Measurements from ENCODE around the gene C1orf167.

Gene C1orf167

GRCh38 chr1:11807133-11807532 lies 45.1 kb downstream of the C1orf167 start:
- DNase-seq (ENCODE audit: low read depth) = no peak
- peak overlapping the region; percentile 98 for H3K4me3 ChIP-seq (ENCODE audit: low read depth, low read length)
- no peak for TF ChIP-seq POLR2A (IDR thresholded peaks at IDR 0.05; ENCODE audit: extremely low read depth, insufficient read length)
- no peak for TF ChIP-seq MAX (IDR thresholded peaks at IDR 0.05; ENCODE audit: low read depth, low read length)
- TF ChIP-seq CTCF (IDR thresholded peaks at IDR 0.05; ENCODE audit: low read depth, low read length) = no peak

GRCh38 chr1:11813021-11813420 lies 51.0 kb downstream of the C1orf167 start:
- H3K4me3 ChIP-seq (ENCODE audit: low read depth, low read length) = no peak overlapping the region
- no peak for DNase-seq (ENCODE audit: low read depth)
- no peak for TF ChIP-seq MAX (IDR thresholded peaks at IDR 0.05; ENCODE audit: low read depth, low read length)
- no peak for TF ChIP-seq POLR2A (IDR thresholded peaks at IDR 0.05; ENCODE audit: extremely low read depth, insufficient read length)
- no peak for TF ChIP-seq CTCF (IDR thresholded peaks at IDR 0.05; ENCODE audit: low read depth, low read length)

GRCh38 chr1:11817192-11817591 lies 55.2 kb downstream of the C1orf167 start:
- DNase-seq (ENCODE audit: low read depth) = no peak
- H3K4me3 ChIP-seq (ENCODE audit: low read depth, low read length) = no peak overlapping the region
- TF ChIP-seq MYC (IDR thresholded peaks at IDR 0.05; ENCODE audit: low read depth, low read length) (no peak), CTCF (IDR thresholded peaks at IDR 0.05; ENCODE audit: low read depth, low read length) (no peak), MAX (IDR thresholded peaks at IDR 0.05; ENCODE audit: low read depth, low read length) (no peak), POLR2A (IDR thresholded peaks at IDR 0.05; ENCODE audit: extremely low read depth, insufficient read length) (no peak)

- no peak overlapping the region for H3K4me3 ChIP-seq (ENCODE audit: low read depth, low read length)
- no peak for TF ChIP-seq MYC (IDR thresholded peaks at IDR 0.05; ENCODE audit: low read depth, low read length)
- TF ChIP-seq MAX (IDR thresholded peaks at IDR 0.05; ENCODE audit: low read depth, low read length) = no peak
- TF ChIP-seq POLR2A (IDR thresholded peaks at IDR 0.05; ENCODE audit: extremely low read depth, insufficient read length) = no peak
- no peak for TF ChIP-seq CTCF (IDR thresholded peaks at IDR 0.05; ENCODE audit: low read depth, low read length)
- DNase-seq (ENCODE audit: low read depth) = no peak
Measured at GRCh38 chr1:11822091-11822490, 60.1 kb downstream of the C1orf167 start.

GRCh38 chr1:11823366-11824137 lies 61.6 kb downstream of the C1orf167 start:
- TF ChIP-seq MYC (IDR thresholded peaks at IDR 0.05; ENCODE audit: low read depth, low read length) = no peak
- H3K4me3 ChIP-seq (ENCODE audit: low read depth, low read length) = no peak overlapping the region
- DNase-seq (ENCODE audit: low read depth) = no peak

GRCh38 chr1:11825131-11825530 lies 63.1 kb downstream of the C1orf167 start:
- no peak for DNase-seq (ENCODE audit: low read depth)
- no peak overlapping the region for H3K4me3 ChIP-seq (ENCODE audit: low read depth, low read length)
- TF ChIP-seq MAX (IDR thresholded peaks at IDR 0.05; ENCODE audit: low read depth, low read length) (no peak), MYC (IDR thresholded peaks at IDR 0.05; ENCODE audit: low read depth, low read length) (no peak), CTCF (IDR thresholded peaks at IDR 0.05; ENCODE audit: low read depth, low read length) (no peak), POLR2A (IDR thresholded peaks at IDR 0.05; ENCODE audit: extremely low read depth, insufficient read length) (no peak)

Data from NB4 (cell line).